ENCODE results near the gene PWWP2A.
"Not testable (repeated sequence)": the region's sequence is repeated elsewhere in the genome, so short reads cannot be mapped to it uniquely, and the experiment has no call there.

The PWWP2A gene

GRCh38 chr5:160076997-160077396 lies 42.3 kb downstream of the PWWP2A start:
- Histone ChIP-seq H3K9ac (ENCODE audit: low read length) (no peak overlapping the region), H3K9me3 (ENCODE audit: control insufficient read depth, insufficient read depth, low read depth, low read length) (no peaks in the 10 kb centered on the region), H3K36me3 (ENCODE audit: control insufficient read depth, insufficient read depth, low read length) (peaks cover 23% of the 10 kb centered on the region), H3K4me3 (ENCODE audit: low read depth, low read length) (no peak overlapping the region), H3K4me1 (ENCODE audit: control insufficient read depth, insufficient read depth, low read length) (peaks cover 10% of the 10 kb centered on the region), H3K27me3 (ENCODE audit: control insufficient read depth, insufficient read depth, low read length) (no peaks in the 10 kb centered on the region), H3K27ac (ENCODE audit: low read depth, low read length) (no peak overlapping the region)

GRCh38 chr5:160075073-160075472 lies 44.2 kb downstream of the PWWP2A start:
- H3K9ac ChIP-seq (ENCODE audit: low read length): no peak overlapping the region
- peaks cover 23% of the 10 kb centered on the region for H3K36me3 ChIP-seq (ENCODE audit: control insufficient read depth, insufficient read depth, low read length)
- H3K27me3 ChIP-seq (ENCODE audit: control insufficient read depth, insufficient read depth, low read length): no peaks in the 10 kb centered on the region

GRCh38 chr5:160071916-160072315 lies 47.3 kb downstream of the PWWP2A start:
- H3K27me3 ChIP-seq (ENCODE audit: control insufficient read depth, insufficient read depth, low read length): no peaks in the 10 kb centered on the region
- no peak overlapping the region for H3K9ac ChIP-seq (ENCODE audit: low read length)
- no peak overlapping the region for H3K27ac ChIP-seq (ENCODE audit: low read depth, low read length)
- H3K9me3 ChIP-seq (ENCODE audit: control insufficient read depth, insufficient read depth, low read depth, low read length): no peaks in the 10 kb centered on the region
- peaks cover 9% of the 10 kb centered on the region for H3K36me3 ChIP-seq (ENCODE audit: control insufficient read depth, insufficient read depth, low read length)
- peaks cover 6% of the 10 kb centered on the region for H3K4me1 ChIP-seq (ENCODE audit: control insufficient read depth, insufficient read depth, low read length)
- no peak overlapping the region for H3K4me3 ChIP-seq (ENCODE audit: low read depth, low read length)

More at GRCh38 chr5:160075073-160075472, 44.2 kb downstream of the PWWP2A start:
- Histone ChIP-seq H3K27ac (ENCODE audit: low read depth, low read length) (no peak overlapping the region), H3K9me3 (ENCODE audit: control insufficient read depth, insufficient read depth, low read depth, low read length) (no peaks in the 10 kb centered on the region), H3K4me1 (ENCODE audit: control insufficient read depth, insufficient read depth, low read length) (no peaks in the 10 kb centered on the region; the same call in 1 of the 2 replicates), H3K4me3 (ENCODE audit: low read depth, low read length) (no peak overlapping the region)

GRCh38 chr5:160071516-160071915 lies 47.7 kb downstream of the PWWP2A start:
- Histone ChIP-seq H3K4me3 (ENCODE audit: low read depth, low read length) (no peak overlapping the region), H3K9ac (ENCODE audit: low read length) (no peak overlapping the region), H3K4me1 (ENCODE audit: control insufficient read depth, insufficient read depth, low read length) (peaks cover 6% of the 10 kb centered on the region), H3K9me3 (ENCODE audit: control insufficient read depth, insufficient read depth, low read depth, low read length) (no peaks in the 10 kb centered on the region), H3K27me3 (ENCODE audit: control insufficient read depth, insufficient read depth, low read length) (no peaks in the 10 kb centered on the region), H3K36me3 (ENCODE audit: control insufficient read depth, insufficient read depth, low read length) (peaks cover 9% of the 10 kb centered on the region), H3K27ac (ENCODE audit: low read depth, low read length) (no peak overlapping the region)

GRCh38 chr5:160069120-160069519 lies 50.1 kb downstream of the PWWP2A start:
- not testable (repeated sequence) for H3K27me3 ChIP-seq (ENCODE audit: control insufficient read depth, insufficient read depth, low read length); H3K27ac ChIP-seq (ENCODE audit: low read depth, low read length)

GRCh38 chr5:160064995-160065614 lies 54.1 kb downstream of the PWWP2A start:
- peaks cover 6% of the 10 kb centered on the region for H3K4me1 ChIP-seq (ENCODE audit: control insufficient read depth, insufficient read depth, low read length)
- no peak overlapping the region for H3K27ac ChIP-seq (ENCODE audit: low read depth, low read length)
- H3K27me3 ChIP-seq (ENCODE audit: control insufficient read depth, insufficient read depth, low read length): no peaks in the 10 kb centered on the region
- no peak overlapping the region for H3K4me3 ChIP-seq (ENCODE audit: low read depth, low read length)
- no peak overlapping the region for H3K9ac ChIP-seq (ENCODE audit: low read length)
- peaks cover 48% of the 10 kb centered on the region for H3K36me3 ChIP-seq (ENCODE audit: control insufficient read depth, insufficient read depth, low read length)
- no peaks in the 10 kb centered on the region for H3K9me3 ChIP-seq (ENCODE audit: control insufficient read depth, insufficient read depth, low read depth, low read length)

More at GRCh38 chr5:160069120-160069519, 50.1 kb downstream of the PWWP2A start:
- H3K36me3 ChIP-seq (ENCODE audit: control insufficient read depth, insufficient read depth, low read length): peaks cover 18% of the 10 kb centered on the region
- not testable (repeated sequence) for H3K9me3 ChIP-seq (ENCODE audit: control insufficient read depth, insufficient read depth, low read depth, low read length); H3K9ac ChIP-seq (ENCODE audit: low read length); H3K4me3 ChIP-seq (ENCODE audit: low read depth, low read length); H3K4me1 ChIP-seq (ENCODE audit: control insufficient read depth, insufficient read depth, low read length)

GRCh38 chr5:160064417-160064810 lies 54.8 kb downstream of the PWWP2A start:
- Histone ChIP-seq H3K36me3 (ENCODE audit: control insufficient read depth, insufficient read depth, low read length) (peaks cover 55% of the 10 kb centered on the region), H3K27me3 (ENCODE audit: control insufficient read depth, insufficient read depth, low read length) (no peaks in the 10 kb centered on the region), H3K9me3 (ENCODE audit: control insufficient read depth, insufficient read depth, low read depth, low read length) (no peaks in the 10 kb centered on the region), H3K4me3 (ENCODE audit: low read depth, low read length) (no peak overlapping the region), H3K9ac (ENCODE audit: low read length) (no peak overlapping the region), H3K27ac (ENCODE audit: low read depth, low read length) (no peak overlapping the region), H3K4me1 (ENCODE audit: control insufficient read depth, insufficient read depth, low read length) (peaks cover 6% of the 10 kb centered on the region)

GRCh38 chr5:160061770-160062169 lies 57.5 kb downstream of the PWWP2A start:
- Histone ChIP-seq H3K9me3 (ENCODE audit: control insufficient read depth, insufficient read depth, low read depth, low read length) (no peaks in the 10 kb centered on the region), H3K36me3 (ENCODE audit: control insufficient read depth, insufficient read depth, low read length) (peaks cover 76% of the 10 kb centered on the region), H3K4me3 (ENCODE audit: low read depth, low read length) (no peak overlapping the region)

GRCh38 chr5:160060001-160060400 lies 59.2 kb downstream of the PWWP2A start:
- H3K27me3 ChIP-seq (ENCODE audit: control insufficient read depth, insufficient read depth, low read length): no peaks in the 10 kb centered on the region
- no peak overlapping the region for H3K9ac ChIP-seq (ENCODE audit: low read length)
- H3K27ac ChIP-seq (ENCODE audit: low read depth, low read length): no peak overlapping the region
- peaks cover 83% of the 10 kb centered on the region for H3K36me3 ChIP-seq (ENCODE audit: control insufficient read depth, insufficient read depth, low read length)
- no peak overlapping the region for H3K4me3 ChIP-seq (ENCODE audit: low read depth, low read length)
- H3K4me1 ChIP-seq (ENCODE audit: control insufficient read depth, insufficient read depth, low read length): no peaks in the 10 kb centered on the region; the same call in 1 of the 2 replicates
- no peaks in the 10 kb centered on the region for H3K9me3 ChIP-seq (ENCODE audit: control insufficient read depth, insufficient read depth, low read depth, low read length)

More at GRCh38 chr5:160061770-160062169, 57.5 kb downstream of the PWWP2A start:
- Histone ChIP-seq H3K27me3 (ENCODE audit: control insufficient read depth, insufficient read depth, low read length) (no peaks in the 10 kb centered on the region), H3K27ac (ENCODE audit: low read depth, low read length) (no peak overlapping the region), H3K9ac (ENCODE audit: low read length) (no peak overlapping the region), H3K4me1 (ENCODE audit: control insufficient read depth, insufficient read depth, low read length) (no peaks in the 10 kb centered on the region; the same call in 1 of the 2 replicates)

- Histone ChIP-seq H3K4me1 (ENCODE audit: control insufficient read depth, insufficient read depth, low read length) (no peaks in the 10 kb centered on the region), H3K4me3 (ENCODE audit: low read depth, low read length) (no peak overlapping the region), H3K27ac (ENCODE audit: low read depth, low read length) (no peak overlapping the region), H3K36me3 (ENCODE audit: control insufficient read depth, insufficient read depth, low read length) (peaks cover 93% of the 10 kb centered on the region), H3K9me3 (ENCODE audit: control insufficient read depth, insufficient read depth, low read depth, low read length) (no peaks in the 10 kb centered on the region), H3K27me3 (ENCODE audit: control insufficient read depth, insufficient read depth, low read length) (no peaks in the 10 kb centered on the region), H3K9ac (ENCODE audit: low read length) (no peak overlapping the region)
Measured at GRCh38 chr5:160057256-160057655, 62.0 kb downstream of the PWWP2A start.

GRCh38 chr5:160054831-160055230 lies 64.4 kb downstream of the PWWP2A start:
- Histone ChIP-seq H3K36me3 (ENCODE audit: control insufficient read depth, insufficient read depth, low read length) (peaks cover 92% of the 10 kb centered on the region), H3K4me3 (ENCODE audit: low read depth, low read length) (no peak overlapping the region), H3K27me3 (ENCODE audit: control insufficient read depth, insufficient read depth, low read length) (no peaks in the 10 kb centered on the region), H3K4me1 (ENCODE audit: control insufficient read depth, insufficient read depth, low read length) (0 out of 2 replicates have a peak, but pooled peaks cover 5% of the 10 kb centered on the region), H3K27ac (ENCODE audit: low read depth, low read length) (no peak overlapping the region), H3K9me3 (ENCODE audit: control insufficient read depth, insufficient read depth, low read depth, low read length) (no peaks in the 10 kb centered on the region), H3K9ac (ENCODE audit: low read length) (no peak overlapping the region)

All from HUES6 (cell line).